Measurements from ENCODE around the gene MBNL1.
"Not testable (repeated sequence)": the region's sequence is repeated elsewhere in the genome, so short reads cannot be mapped to it uniquely, and the experiment has no call there.

The MBNL1 gene

GRCh38 chr3:152321955-152322377 is 53.2 kb downstream of the MBNL1 start:
- no peak for DNase-seq

- DNase-seq, result no peak
Observed at GRCh38 chr3:152322756-152323155, 54.0 kb downstream of the MBNL1 start.

- DNase-seq, result no peak
Observed at GRCh38 chr3:152323834-152324233, 55.1 kb downstream of the MBNL1 start.

GRCh38 chr3:152325136-152325535 is 56.4 kb downstream of the MBNL1 start:
- DNase-seq, result no peak

- DNase-seq, result no peak
Observed at GRCh38 chr3:152327203-152327602, 58.5 kb downstream of the MBNL1 start.

- no peak for DNase-seq
Observed at GRCh38 chr3:152328841-152329240, 60.1 kb downstream of the MBNL1 start.

- no peak for DNase-seq
Observed at GRCh38 chr3:152330559-152330958, 61.8 kb downstream of the MBNL1 start.

GRCh38 chr3:152331018-152331541 is 62.4 kb downstream of the MBNL1 start:
- no peak for DNase-seq

- DNase-seq, result no peak
Observed at GRCh38 chr3:152331998-152332397, 63.3 kb downstream of the MBNL1 start.

GRCh38 chr3:152333928-152334327 is 65.2 kb downstream of the MBNL1 start:
- no peak for DNase-seq

- DNase-seq, result no peak
Observed at GRCh38 chr3:152334761-152335160, 66.0 kb downstream of the MBNL1 start.

- no peak for DNase-seq
Observed at GRCh38 chr3:152335273-152335672, 66.5 kb downstream of the MBNL1 start.

- DNase-seq, result not testable (repeated sequence)
Observed at GRCh38 chr3:152337337-152337736, 68.6 kb downstream of the MBNL1 start.

GRCh38 chr3:152338159-152338720 is 69.5 kb downstream of the MBNL1 start:
- no peak for DNase-seq

- DNase-seq, result no peak
Observed at GRCh38 chr3:152339881-152340505, 71.3 kb downstream of the MBNL1 start.

- no peak for DNase-seq
Observed at GRCh38 chr3:152345233-152345632, 76.5 kb downstream of the MBNL1 start.

GRCh38 chr3:152346058-152346457 is 77.3 kb downstream of the MBNL1 start:
- no peak for DNase-seq

- no peak for DNase-seq
Observed at GRCh38 chr3:152346740-152347139, 78.0 kb downstream of the MBNL1 start.

GRCh38 chr3:152348436-152349177 is 79.9 kb downstream of the MBNL1 start:
- no peak for DNase-seq

GRCh38 chr3:152349392-152349791 is 80.7 kb downstream of the MBNL1 start:
- no peak for DNase-seq

- no peak for DNase-seq
Observed at GRCh38 chr3:152350139-152350538, 81.4 kb downstream of the MBNL1 start.

GRCh38 chr3:152350776-152351175 is 82.0 kb downstream of the MBNL1 start:
- DNase-seq, result no peak

GRCh38 chr3:152352554-152352953 is 83.8 kb downstream of the MBNL1 start:
- DNase-seq, result no peak

- no peak for DNase-seq
Observed at GRCh38 chr3:152353578-152353977, 84.8 kb downstream of the MBNL1 start.

Measured in NCI-H2029 treated with DMSO at 0.1 percent for 48 hours (cell line).